ENCODE data around the gene CPED1. TPM values are rescaled to one million over a fixed set of nuclear protein-coding genes. Genes with fewer than 3 reads are reported as not detected.

Gene CPED1
- total RNA-seq, 4 donors from 2014 or later, result 7.4 to 19.6 (median 11.4) TPM

DNA sequence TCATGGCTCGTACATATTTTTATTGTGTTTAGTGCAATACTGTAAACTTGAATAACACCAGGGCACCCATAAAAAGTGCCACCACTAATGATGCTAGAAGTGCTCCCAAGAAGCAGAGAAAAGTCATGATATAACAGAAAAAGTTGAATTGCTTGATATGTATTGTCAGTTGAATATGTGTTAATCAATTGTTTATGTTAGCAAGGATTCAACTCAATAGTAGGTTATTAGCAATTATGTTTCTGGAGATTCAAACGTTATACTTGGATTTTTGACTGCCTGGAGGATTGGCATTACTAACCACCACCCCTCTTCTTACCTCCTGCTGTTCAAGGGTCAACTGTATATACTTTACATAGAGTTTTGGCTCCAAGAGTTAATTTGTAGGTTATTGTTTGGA, 168.3 kb downstream of the CPED1 start:
- Histone ChIP-seq H3K27me3 (no peaks in the 10 kb centered on the region), H3K4me1 (no peaks in the 10 kb centered on the region), H3K36me3 (no peaks in the 10 kb centered on the region), H3K27ac (no peak overlapping the region), H3K4me3 (replicated peaks in 1 of 3) (no peak overlapping the region), H3K9me3 (no peaks in the 10 kb centered on the region)
- intact Hi-C loops (cut with DNase I), result no loop called here
- 68 to 71% methylated on average over 2 of the region's 2 CpGs for WGBS, 2 donors
- DNase-seq, result no peak
- TF ChIP-seq, protein P1, sequence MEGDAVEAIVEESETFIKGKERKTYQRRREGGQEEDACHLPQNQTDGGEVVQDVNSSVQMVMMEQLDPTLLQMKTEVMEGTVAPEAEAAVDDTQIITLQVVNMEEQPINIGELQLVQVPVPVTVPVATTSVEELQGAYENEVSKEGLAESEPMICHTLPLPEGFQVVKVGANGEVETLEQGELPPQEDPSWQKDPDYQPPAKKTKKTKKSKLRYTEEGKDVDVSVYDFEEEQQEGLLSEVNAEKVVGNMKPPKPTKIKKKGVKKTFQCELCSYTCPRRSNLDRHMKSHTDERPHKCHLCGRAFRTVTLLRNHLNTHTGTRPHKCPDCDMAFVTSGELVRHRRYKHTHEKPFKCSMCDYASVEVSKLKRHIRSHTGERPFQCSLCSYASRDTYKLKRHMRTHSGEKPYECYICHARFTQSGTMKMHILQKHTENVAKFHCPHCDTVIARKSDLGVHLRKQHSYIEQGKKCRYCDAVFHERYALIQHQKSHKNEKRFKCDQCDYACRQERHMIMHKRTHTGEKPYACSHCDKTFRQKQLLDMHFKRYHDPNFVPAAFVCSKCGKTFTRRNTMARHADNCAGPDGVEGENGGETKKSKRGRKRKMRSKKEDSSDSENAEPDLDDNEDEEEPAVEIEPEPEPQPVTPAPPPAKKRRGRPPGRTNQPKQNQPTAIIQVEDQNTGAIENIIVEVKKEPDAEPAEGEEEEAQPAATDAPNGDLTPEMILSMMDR (IDR thresholded peaks at IDR 0.05), result no peak
- no peak for TF ChIP-seq POLR2A (IDR thresholded peaks at IDR 0.05)

DNA sequence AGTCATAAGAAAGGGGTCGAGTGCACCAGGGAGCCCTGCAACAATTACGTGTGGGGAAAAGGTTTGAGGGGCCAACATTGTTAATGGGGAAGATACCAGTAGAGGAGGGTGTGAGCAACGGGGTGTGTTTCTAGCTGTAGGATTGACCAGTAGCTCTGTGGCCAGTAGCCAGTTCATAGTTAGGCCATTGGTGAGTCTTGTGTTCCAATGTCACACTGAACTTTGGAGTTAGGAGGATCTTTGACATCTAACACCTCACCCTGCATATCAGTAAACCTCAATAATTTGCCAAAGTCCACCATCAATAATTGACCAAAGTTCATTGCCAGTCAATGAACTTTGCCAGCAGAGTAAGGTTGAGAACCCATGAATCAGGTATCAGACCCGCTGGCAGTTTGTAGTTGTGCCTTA, 168.8 kb downstream of the CPED1 start:
- no peaks in the 10 kb centered on the region for H3K4me1 ChIP-seq
- intact Hi-C loops (cut with DNase I), result no loop called here
- H3K36me3 ChIP-seq, result no peaks in the 10 kb centered on the region
- no peak overlapping the region for H3K4me3 ChIP-seq (replicated peaks in 1 of 3)
- no peak overlapping the region for H3K27ac ChIP-seq
- no peak for DNase-seq
- WGBS, 2 donors, result 74 to 80% methylated on average over 4 of the region's 4 CpGs
- no peaks in the 10 kb centered on the region for H3K27me3 ChIP-seq
- TF ChIP-seq POLR2A (IDR thresholded peaks at IDR 0.05), result no peak
- TF ChIP-seq, protein P1 (IDR thresholded peaks at IDR 0.05), result no peak
- H3K9me3 ChIP-seq, result no peaks in the 10 kb centered on the region

DNA sequence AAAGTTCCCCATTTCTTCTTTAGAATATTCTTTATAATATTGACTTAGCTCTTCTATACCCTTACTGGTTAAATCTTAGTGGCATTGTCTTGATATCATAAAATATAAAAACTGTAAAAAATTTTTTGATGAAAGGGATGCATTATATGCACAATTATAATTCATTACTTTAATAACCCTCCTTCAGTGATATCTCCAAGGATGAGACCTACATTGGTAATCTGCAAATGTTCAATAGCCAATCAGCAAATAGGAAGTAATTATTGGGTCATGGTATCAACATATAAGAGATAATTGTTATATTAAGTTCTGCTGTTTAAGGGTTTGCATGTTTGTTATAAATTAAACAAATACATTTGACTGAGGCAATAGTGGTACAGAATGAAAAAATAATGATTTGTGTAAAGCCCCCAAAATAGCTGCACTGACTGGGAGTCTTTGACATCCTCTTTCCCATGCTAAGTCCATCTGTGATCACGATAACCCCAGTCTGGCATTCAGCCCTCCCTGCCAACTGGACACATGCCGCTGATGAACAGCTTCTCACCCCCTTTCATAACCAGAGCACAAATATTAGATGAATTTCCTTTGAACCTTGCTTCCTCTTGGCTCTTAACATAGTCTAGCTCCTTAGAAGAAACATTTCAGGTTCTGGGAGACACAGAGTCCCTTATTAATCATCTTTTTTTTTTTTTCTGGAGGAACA, 169.5 kb downstream of the CPED1 start:
- no peaks in the 10 kb centered on the region for H3K9me3 ChIP-seq
- TF ChIP-seq, protein P1 (IDR thresholded peaks at IDR 0.05), result no peak
- no peak for TF ChIP-seq POLR2A (IDR thresholded peaks at IDR 0.05)
- no peak overlapping the region for H3K4me3 ChIP-seq (replicated peaks in 1 of 3)
- intact Hi-C loops (cut with DNase I), result no loop called here
- H3K36me3 ChIP-seq, result no peaks in the 10 kb centered on the region
- no peak for DNase-seq
- WGBS, 2 donors, result 94% methylated on average over 2 of the region's 2 CpGs
- H3K27ac ChIP-seq, result no peak overlapping the region
- no peaks in the 10 kb centered on the region for H3K27me3 ChIP-seq
- H3K4me1 ChIP-seq, result no peaks in the 10 kb centered on the region

DNA sequence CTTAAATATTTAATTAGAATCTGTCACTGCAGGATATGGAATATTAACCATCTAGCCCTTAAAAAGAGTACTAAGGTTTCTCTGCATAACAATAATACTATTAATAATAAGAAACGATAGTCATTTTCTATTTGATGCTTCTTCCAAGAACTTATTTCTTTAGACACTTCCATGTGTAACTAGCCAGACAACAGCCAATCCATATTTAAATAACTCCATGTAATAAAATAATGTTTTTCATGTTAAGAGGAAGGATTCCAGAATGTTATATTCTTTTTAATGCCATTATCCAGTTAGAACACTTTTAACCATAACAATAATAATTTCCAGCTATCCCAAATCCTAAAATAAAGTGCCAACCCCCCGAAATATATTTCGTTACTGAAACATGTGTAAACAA, 170.2 kb downstream of the CPED1 start:
- 70 to 74% methylated on average over 3 of the region's 3 CpGs for WGBS, 2 donors
- no peak for TF ChIP-seq POLR2A (IDR thresholded peaks at IDR 0.05)
- TF ChIP-seq, protein P1 (IDR thresholded peaks at IDR 0.05), result no peak

DNA sequence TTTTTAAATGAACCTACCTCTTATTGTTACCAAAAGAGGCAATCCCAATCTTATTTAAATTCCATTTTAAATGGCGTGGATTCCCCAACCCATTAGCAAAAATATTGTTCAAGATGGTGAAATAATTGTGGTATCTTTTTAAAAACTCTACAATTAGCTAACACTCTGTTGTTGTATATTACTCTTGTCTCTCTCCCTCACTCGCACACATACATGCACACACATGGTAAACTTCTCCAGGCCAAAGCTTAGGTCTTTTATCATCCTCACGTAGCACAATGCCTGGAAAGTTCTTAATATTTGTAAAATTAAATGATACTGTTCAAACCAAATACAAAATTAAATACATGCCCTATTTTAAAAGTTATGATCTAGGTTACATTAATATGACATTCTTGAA, 171.0 kb downstream of the CPED1 start:
- intact Hi-C loops (cut with DNase I), result no loop called here
- no peak for TF ChIP-seq POLR2A (IDR thresholded peaks at IDR 0.05)
- TF ChIP-seq, protein P1 (IDR thresholded peaks at IDR 0.05), result no peak
- no peak for DNase-seq
- no peak overlapping the region for H3K4me3 ChIP-seq (replicated peaks in 1 of 3)
- WGBS, 2 donors, result 74 to 77% methylated on average over 3 of the region's 3 CpGs
- H3K36me3 ChIP-seq, result no peaks in the 10 kb centered on the region
- no peaks in the 10 kb centered on the region for H3K27me3 ChIP-seq
- no peaks in the 10 kb centered on the region for H3K4me1 ChIP-seq
- no peak overlapping the region for H3K27ac ChIP-seq
- no peaks in the 10 kb centered on the region for H3K9me3 ChIP-seq

More for the DNA sequence above, 170.2 kb downstream of the CPED1 start:
- Histone ChIP-seq H3K4me3 (replicated peaks in 1 of 3) (no peak overlapping the region), H3K36me3 (no peaks in the 10 kb centered on the region), H3K27me3 (no peaks in the 10 kb centered on the region), H3K4me1 (no peaks in the 10 kb centered on the region), H3K9me3 (no peaks in the 10 kb centered on the region), H3K27ac (no peak overlapping the region)
- DNase-seq, result no peak
- intact Hi-C loops (cut with DNase I), result no loop called here
